Inflammatory macrophage treated with lipopolysaccharide for 1 hour (primary cell): Measurements from ENCODE around the gene UVSSA.
"Not testable (repeated sequence)": the region's sequence is repeated elsewhere in the genome, so short reads cannot be mapped to it uniquely, and the experiment has no call there.

Source experiments
- DNase-seq, 2 donors: peaks; one replicate each; pipeline ENCODE4 v3.0.0-alpha.2; 2020 to 2022

Gene UVSSA

DNA sequence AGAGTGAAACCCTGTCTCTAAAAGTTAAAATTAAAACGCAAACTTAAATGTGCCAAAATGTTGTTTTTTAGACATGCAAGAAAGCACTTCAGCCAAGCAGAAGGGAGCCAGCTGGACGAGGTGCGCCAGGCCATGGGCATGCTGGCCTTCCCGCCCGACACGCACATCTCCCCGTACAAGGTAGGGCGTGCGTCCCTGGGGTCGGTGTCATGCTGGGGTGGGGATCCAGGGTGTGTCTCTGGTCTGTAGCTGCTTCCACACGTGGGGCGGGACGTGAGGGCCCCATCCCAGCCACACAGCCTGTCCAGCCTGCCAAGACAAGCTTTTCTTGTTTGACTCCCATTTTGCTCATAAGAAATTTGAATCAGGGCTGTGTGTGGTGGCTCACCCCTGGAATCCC lies 14.3 kb upstream of the UVSSA start:
- no peak for DNase-seq

DNA sequence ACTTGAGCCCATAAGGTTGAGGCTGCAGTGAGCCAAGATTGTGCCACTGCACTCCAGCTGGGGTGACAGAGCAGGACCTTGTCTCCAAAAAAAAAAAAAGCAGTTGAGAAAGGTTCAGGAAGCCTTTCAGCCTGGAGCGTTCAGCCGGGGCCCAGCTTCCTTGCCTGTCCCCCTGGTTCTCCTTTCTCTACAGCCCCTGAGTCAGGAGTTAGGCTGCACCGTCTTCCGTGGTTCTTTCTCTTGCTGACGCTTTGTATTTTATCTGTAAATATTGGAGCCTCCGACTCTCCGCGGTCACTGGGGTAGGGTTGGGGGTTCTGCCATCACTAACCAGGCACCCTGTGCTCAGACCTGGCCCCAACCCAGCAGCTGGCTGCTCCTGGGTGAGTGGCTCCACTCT lies 13.8 kb upstream of the UVSSA start:
- DNase-seq: peak in 1 of 2 donors; percentile 4

DNA sequence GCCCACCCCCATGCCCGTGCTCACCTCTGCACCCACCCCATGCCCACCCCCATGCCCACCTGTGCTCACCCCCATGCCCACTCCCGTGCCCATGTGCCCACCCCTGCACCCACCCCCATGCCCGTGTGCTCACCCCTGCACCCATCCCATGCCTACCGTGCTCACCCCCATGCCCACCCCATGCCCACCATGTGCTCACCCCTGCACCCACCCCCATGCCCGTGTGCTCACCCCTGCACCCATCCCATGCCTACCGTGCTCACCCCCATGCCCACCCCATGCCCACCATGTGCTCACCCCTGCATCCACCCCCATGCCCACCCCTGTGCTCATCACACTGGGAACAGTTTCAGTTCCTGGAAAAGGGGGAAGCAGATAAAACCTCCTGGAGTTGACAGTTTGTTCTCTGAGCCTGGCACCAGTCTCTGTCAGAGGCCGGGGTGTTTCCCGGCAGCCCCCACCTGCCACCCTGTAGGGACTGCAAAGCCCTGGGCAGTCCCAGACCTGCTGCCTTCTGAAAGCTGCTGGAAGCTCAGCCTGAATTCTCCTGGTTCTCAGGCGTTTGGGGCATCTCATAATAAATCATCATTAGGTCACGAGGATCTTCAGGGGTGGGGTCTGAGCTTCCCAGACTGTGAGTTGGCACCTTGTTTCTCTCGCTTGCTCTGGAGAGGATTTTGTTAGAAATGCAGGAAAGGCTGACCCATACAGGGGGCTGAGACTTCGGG lies 13.0 kb upstream of the UVSSA start:
- DNase-seq: not testable (repeated sequence)

DNA sequence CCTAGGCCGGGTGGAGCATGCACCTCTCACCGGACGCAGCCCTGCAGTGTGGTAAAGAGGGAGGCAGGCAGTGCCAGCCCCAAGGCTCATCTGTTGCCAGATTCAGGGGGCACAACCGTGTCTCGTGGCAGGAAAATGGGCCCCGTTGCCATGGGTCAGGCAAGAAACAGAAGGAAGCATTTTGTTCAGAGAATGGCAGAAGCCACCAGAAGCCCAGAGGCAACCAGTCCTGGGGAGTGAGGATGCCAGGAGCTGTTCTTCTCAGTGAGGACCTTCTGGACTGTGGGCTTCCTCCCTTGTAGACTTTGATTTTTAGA lies 12.5 kb upstream of the UVSSA start:
- DNase-seq: no peak

DNA sequence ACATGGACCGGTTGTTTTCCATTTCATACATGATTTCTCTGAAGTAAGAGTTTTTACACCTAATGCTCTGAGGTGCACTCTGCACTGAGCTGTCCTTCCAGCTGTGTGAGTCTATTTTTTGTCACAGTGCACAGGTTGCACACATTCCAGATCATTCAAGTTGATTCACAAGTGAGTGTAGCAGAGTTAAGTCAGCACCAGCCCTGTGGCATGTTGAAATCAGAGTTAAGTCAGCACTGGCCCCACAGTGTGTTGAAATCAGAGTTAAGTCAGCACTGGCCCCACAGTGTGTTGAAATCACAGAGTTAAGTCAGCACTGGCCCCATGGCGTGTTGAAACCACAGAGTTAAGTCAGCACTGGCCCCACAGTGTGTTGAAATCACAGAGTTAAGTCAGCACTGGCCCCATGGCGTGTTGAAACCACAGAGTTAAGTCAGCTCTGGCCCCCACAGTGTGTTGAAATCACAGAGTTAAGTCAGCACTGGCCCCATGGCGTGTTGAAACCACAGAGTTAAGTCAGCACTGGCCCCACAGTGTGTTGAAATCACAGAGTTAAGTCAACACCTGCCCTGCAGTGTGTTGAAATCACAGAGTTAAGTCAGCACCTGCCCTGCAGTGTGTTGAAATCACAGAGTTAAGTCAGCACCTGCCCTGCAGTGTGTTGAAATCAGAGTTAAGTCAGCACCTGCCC lies 11.7 kb upstream of the UVSSA start:
- not testable (repeated sequence) for DNase-seq

DNA sequence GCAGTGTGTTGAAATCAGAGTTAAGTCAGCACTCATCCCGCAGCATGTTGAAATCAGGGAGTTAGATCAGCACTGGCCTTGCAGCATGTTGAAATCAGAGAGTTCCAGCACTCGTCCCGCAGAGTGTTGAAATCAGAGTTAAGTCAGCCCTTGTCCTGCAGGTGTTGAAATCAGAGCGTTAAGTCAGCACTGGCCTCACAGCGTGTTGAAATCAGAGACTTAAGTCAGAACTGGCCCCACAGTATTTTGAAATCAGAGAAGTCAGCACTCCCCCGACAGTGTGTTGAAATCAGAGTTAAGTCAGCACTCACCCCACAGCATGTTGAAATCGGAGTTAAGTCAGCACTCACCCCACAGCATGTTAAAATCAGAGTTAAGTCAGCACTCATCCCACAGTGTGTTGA lies 10.9 kb upstream of the UVSSA start:
- peak; percentile 66 to 70 for DNase-seq

DNA sequence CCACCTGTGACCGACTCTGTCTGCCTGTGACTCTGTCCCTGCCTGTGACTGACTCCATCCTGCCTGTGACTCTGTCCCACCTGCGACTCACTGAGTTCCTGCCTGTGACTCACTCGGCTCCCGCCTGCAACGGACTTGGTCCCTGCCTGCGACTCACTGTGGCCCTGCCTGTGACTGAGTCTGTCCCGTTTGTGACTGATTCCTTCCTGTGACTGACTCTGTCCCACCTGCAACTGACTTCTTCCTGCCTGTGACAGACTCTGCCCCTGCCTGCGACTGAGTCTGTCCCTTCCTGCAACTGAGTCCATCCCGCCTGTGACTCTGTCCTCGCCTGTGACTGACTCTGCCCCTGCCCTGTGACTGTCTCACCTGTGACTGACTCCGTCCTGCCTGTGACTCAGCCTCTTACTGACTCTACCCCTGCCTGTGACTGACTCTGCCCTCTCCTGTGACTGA lies 9.6 kb upstream of the UVSSA start:
- no peak for DNase-seq

DNA sequence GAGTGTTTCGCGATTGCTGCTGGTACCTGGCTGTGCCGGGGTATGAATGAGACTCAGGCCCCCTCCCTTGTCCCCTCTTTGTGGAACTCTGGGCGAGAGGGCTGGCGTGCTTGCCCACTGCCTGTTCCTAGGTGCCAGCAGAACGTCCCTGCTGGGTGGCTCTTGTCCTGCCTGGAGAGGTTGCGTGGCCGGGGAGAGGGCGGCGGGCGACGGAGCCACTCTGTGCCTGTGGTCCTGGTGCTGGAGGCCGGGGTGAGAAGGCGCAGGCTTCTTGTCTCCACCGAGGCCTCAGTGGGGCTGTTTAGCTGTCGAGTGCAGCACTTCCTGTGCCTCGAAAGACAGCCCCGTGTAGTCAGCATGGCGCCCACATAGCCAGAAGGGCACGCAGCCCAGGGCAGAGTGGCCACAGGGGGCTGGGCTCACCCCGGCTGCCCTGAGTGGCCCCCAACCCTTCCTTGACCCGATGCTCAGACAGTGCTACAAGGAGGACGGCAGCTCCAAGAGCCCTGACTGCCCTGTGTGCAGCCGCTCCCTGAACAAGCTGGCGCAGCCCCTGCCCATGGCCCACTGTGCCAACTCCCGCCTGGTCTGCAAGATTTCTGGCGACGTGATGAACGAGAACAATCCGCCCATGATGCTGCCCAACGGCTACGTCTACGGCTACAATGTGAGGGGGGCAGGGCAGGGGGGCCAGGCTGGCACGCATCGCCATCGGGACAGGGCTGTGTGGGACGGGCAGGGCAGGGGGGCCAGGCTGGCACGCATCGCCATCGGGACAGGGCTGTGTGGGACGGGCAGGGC lies 8.9 kb upstream of the UVSSA start:
- no peak for DNase-seq

DNA sequence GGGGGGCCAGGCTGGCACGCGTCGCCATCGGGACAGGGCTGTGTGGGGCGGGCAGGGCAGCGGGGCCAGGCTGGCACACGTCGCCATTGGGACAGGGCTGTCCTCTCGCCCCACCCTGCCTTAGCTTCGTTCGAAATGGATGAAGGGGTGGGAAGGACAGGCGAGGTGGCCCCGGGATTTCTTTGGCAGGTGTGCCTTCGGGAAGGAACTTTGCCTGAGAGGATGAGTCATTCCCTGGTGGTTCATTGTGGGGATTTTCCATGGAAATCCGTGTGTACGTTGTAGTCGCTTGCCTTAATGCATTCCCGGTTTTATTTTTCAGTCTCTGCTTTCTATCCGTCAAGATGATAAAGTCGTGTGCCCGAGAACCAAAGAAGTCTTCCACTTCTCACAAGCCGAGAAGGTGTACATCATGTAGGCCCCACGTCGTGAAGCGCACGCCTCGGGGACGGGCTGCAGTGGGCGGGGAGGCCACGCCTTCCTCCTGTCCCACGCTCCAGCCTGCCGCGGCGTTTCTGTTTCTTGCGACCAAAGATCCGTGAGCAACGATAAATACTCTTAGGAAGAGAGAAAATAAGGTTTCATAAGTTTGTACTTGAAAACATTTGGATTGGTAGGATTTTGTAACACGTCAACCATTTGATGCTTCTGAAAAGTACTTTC lies 8.1 kb upstream of the UVSSA start:
- no peak for DNase-seq

DNA sequence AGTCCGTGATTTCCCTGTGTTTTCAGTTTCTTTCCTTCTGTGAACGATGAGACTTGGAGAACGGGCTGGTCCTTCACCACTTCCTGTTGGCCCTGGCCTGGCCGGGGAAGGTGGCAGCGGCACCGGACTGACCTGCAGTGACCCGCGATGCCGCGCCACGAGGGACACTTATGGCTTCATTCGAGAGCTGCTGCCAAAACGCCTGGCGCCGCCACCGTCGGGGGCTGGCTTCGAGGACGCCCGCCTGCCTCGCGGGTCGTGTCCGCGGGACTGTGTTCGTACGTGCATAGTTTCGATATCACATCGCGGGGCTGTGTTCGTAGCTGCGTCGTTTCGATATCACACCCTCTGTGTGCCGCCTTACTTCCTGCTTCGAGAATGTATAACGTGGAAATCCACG lies 7.5 kb upstream of the UVSSA start:
- DNase-seq: no peak

DNA sequence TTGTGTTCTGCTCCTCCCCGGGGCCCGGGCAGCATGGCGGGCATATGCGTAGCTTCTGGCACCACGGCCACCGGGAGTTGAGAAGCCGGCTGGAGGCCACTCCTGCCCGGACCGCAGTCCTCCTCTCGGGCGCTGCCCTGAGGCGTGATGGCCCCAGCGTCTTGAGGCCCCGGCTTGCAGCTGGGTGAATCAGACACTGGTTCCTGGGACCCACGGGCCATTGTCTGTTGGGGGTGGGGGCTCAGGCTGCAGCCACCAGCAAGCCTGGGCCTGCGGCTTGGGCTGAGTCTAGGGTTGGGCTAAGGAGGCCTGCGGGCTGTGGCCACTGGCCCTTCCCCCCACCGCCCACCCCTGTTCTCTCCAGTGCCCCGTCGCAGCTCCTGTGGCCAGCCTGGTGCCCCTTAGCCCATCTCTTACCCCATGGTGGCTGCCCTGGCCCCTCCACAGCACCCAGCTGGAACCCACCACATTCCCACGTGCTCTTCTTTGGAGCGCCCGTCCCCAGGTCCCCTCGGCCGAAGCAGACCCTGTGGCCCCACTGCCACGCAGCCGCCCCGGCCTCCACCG lies 6.7 kb upstream of the UVSSA start:
- DNase-seq: no peak

DNA sequence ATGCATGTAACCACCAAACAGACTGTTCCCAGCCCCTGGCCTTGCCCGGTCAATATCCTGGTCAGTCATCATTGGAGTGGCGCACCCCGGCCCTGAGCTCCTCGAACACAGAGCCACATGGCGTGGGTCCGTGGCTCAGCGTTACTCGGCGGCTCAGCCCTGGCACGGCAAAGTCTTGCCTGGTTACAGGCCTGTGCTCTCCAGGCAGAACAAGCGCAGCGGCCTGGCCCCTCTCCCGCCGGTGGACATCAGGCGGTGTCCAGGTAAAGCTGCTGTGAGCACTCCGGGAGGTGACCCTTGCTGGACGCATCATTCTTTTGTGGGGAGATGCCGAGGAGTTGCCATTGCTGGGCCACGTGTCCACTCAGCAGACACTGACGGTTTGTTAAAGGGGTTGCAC lies 6.1 kb upstream of the UVSSA start:
- DNase-seq: no peak

DNA sequence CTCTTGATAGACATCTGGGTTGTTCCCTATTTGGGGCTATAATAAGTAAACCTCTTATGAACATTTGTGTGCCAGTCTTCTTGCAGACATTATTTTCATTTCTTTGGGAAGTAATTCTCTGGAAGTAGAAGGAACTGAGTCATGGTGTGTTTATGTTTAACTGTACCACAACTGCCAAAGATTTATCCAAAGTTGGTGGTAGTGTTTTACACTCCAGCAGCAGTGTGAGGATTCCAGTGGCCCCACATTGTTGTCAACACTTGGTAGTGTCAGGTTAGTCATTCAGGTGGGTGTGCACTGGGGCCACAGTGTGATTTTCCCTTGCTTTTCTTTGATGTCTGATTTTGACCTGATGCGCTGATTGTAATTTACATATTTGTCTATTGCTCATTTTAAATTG lies 5.0 kb upstream of the UVSSA start:
- DNase-seq: no peak

DNA sequence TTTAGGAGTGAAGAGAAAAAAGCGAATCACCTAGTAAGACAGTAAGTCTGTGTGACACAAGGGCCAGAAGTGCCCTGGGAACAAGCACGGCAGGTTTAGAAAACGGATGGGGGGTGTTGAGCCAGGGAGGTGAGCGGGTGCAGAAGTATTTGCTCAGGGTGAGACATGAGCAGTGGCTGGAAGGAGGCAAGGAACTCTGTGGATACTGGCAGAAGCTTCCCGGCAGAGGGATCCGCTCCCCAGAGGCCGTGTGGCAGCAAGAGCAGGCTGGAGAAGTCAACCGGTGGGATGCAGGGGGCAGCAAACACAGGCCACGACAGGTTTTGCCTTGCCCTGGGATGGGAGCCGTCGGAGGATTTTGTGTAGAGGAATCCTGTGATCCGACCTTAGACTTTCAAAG lies 2.3 kb upstream of the UVSSA start:
- DNase-seq: no peak

DNA sequence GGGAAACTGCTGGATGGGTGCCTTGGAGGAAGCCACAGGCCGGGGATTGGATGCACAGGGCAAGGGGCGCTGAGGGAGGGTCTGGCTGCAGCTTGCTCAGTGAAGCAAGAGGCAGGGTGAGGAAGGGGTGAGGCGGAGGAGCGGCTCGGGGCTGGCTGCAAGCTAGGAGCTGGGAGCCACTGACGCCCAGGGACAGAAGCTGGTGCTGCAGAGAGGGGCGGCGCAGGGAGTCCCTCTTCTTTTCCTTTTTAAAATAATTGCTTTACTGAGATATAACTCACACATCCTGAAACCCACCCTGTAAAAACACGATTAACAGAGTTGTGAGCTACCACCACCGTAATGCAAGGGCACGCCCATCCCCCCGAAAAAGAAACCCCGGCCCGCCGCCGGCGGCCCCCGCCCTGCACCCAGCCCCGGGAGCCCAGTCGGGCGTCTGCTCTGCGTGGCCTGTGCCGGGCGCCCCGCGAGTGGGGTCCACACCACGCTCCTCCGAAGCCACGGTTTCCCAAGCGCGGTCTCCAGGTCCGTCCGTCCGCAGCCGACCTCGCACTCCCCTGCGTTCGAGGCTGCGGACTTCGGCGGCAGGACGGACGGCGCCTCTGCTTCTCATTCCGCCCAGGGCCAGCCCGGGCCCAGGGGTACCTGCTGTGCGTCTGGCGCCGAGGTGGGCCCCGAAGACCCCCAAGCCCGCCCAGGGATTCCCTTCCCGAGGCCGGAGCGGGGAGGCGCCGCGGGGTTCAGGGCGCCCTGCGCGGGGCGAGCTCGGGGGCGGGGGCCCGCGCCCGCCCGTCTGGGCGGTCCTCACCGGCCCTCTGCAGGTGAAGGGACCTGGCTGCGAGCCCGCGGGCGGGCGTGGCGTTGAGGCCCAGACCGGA lies 866 bp upstream of the UVSSA start:
- peak in 1 of 2 donors; percentile 4 for DNase-seq

DNA sequence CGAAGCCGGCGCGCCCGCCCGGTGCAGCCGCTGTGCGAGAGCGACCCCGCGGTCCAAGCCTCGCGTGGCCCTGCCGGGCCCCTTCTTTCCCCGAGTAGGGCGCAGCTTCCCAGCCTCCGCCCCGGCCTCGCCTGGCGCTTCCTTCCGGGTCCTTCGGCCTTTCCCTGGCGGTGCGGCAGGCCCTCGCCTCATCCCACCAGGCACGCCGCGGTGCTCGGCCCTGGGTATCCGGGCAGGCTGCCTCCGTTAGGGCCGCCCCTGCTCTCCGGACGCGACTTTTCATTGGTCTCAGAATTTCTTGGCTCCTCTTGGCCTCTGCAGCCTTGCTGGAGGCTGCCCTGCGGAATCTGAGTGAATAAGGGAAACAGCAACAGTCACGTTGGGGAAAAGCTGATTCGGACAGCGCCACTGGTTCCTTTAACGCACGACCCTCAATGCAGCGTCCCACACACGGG lies 429 bp downstream of the UVSSA start:
- DNase-seq: peak; percentile 65 to 66

DNA sequence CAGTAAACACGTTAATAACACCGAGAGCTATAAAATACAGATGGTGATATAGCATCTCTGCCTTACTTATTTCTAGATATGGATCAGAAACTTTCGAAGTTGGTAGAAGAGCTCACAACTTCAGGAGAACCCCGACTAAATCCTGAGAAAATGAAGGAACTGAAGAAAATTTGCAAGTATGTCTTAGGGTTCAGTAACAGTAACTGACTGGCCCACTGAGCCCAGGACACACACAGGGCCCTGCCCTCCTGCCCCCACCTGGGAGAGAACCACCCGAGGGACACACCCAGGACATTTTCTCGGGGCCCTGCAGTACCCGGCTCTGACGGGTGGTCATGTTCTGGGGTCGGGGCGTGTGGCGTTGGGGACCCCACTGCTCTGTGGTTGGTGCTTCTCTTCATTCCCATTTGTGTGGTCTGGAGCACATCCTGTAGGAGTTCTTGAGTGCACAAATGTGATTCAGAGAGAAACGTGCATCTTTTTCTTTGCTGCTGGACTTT lies 1.1 kb downstream of the UVSSA start:
- no peak for DNase-seq

DNA sequence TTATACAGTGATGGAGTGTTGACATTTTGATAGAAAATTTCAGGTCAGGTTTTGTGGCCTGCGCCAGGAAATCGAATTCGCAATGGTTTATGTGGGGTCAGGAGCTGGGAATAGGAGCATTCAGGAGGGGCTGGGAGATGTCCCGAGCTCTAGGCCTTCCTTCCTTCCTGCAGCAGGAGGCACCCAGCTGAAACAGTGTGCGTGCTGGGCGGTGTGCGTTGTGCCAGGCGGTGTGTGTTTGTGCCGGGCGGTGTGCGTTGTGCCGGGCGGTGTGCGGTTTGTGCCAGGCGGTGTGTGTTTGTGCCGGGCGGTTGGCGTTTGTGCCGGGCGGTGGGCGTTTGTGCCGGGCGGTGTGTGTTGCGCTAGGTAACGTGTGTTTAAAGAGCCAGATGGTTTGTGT lies 1.7 kb downstream of the UVSSA start:
- no peak for DNase-seq

DNA sequence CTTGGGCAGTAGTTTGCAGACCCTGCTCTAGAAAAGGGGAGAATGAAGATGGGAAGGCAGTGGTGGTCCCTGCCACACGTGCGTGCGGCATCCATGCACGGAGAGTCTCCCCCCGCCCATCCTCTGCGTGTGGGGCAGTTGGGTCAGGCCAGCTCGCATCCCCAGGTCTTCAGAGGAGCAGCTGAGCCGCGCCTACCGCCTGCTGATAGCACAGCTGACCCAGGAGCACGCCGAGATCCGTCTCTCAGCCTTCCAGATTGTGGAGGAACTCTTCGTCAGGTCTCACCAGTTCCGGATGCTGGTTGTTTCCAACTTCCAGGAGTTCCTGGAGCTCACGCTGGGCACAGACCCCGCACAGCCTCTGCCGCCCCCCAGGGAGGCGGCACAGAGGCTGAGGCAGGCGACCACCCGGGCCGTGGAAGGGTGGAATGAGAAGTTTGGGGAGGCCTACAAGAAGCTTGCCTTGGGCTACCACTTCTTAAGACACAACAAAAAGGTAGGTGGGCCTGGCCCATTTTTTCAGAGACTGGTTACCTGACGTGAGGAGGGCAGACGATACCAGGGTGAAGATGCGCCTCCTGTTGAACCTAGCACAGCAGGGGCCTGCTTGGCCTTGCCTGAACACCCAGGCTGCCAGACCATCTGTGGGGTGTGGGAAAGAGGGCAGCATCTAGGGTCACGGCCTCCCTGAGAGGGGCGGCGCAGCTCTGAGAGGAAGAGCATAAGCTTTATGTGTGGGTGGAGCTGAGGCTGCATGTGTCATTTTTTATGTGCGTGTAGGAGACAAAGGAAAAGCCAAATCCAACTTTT lies 2.6 kb downstream of the UVSSA start:
- DNase-seq: peak; percentile 2 to 31

DNA sequence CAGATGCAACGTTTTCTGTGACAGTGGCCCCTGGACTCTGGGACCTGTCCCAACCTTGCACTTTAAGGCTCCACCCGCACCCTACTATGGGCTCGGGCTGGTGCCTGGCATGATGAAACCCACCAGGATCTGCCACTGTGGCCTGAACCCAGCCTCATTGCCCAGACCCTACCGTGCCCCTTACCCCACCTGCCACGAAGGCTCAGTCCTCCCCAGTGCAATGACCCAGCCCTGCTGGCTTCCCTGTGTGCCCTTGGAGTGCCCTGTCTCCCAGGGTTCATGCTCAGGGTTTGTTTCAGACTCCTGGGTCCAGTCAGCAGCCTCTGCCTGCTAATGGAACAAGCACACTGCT lies 3.1 kb downstream of the UVSSA start:
- no peak for DNase-seq
